ENCODE results near the gene NIT1.

Gene NIT1

GRCh38 chr1:161139766-161140165 is 21.9 kb downstream of the NIT1 start:
- peak; percentile 53 for DNase-seq (ENCODE audit: low read depth, low spot score)
- in situ Hi-C loops (cut with HindIII; ENCODE audit: low sequenced_read_pairs) = loop anchor here (25.0 kb wide), 1 partner anchor 102 kb away; the partner anchor contains the start of genes TSTD1 and USF1
- no peak overlapping the region for H3K4me3 ChIP-seq (ENCODE audit: low read depth, low read length)
- TF ChIP-seq CTCF (IDR thresholded peaks at IDR 0.05; ENCODE audit: low read depth, low read length) = peak; percentile 54

- no peak for TF ChIP-seq CTCF (IDR thresholded peaks at IDR 0.05; ENCODE audit: low read depth, low read length)
- in situ Hi-C loops (cut with HindIII; ENCODE audit: low sequenced_read_pairs) = loop anchor here (25.0 kb wide), 1 partner anchor 104 kb away; the partner anchor contains the start of genes TSTD1 and USF1
- no peak for DNase-seq (ENCODE audit: low read depth, low spot score)
- no peak overlapping the region for H3K4me3 ChIP-seq (ENCODE audit: low read depth, low read length)
Observed at GRCh38 chr1:161140755-161141400, 23.0 kb downstream of the NIT1 start.

- H3K4me3 ChIP-seq (ENCODE audit: low read depth, low read length) = no peak overlapping the region
- in situ Hi-C loops (cut with HindIII; ENCODE audit: low sequenced_read_pairs) = loop anchor here (25.0 kb wide), 1 partner anchor 109 kb away; the partner anchor contains the start of genes TSTD1 and USF1
- DNase-seq (ENCODE audit: low read depth, low spot score) = no peak
- TF ChIP-seq CTCF (IDR thresholded peaks at IDR 0.05; ENCODE audit: low read depth, low read length) = no peak
Observed at GRCh38 chr1:161145832-161146231, 27.9 kb downstream of the NIT1 start.

GRCh38 chr1:161153176-161153575 is 35.3 kb downstream of the NIT1 start:
- in situ Hi-C loops (cut with HindIII; ENCODE audit: low sequenced_read_pairs) = no loop called here
- no peak for TF ChIP-seq CTCF (IDR thresholded peaks at IDR 0.05; ENCODE audit: low read depth, low read length)
- no peak for DNase-seq (ENCODE audit: low read depth, low spot score)
- peak overlapping the region; percentile 97 for H3K4me3 ChIP-seq (ENCODE audit: low read depth, low read length)

- peak within 1 kb of the TSS; percentile 97 for H3K4me3 ChIP-seq (ENCODE audit: low read depth, low read length)
- peak; percentile 94 for DNase-seq (ENCODE audit: low read depth, low spot score)
- TF ChIP-seq CTCF (IDR thresholded peaks at IDR 0.05; ENCODE audit: low read depth, low read length) = no peak
- in situ Hi-C loops (cut with HindIII; ENCODE audit: low sequenced_read_pairs) = no loop called here
Observed at GRCh38 chr1:161153682-161154337, 35.9 kb downstream of the NIT1 start, which contains the start of gene UFC1. TSS of gene UFC1 (plus strand) at chr1:161153978. CDS start at chr1:161153998, 20 bp downstream.

- no peak for DNase-seq (ENCODE audit: low read depth, low spot score)
- in situ Hi-C loops (cut with HindIII; ENCODE audit: low sequenced_read_pairs) = no loop called here
- no peak overlapping the region for H3K4me3 ChIP-seq (ENCODE audit: low read depth, low read length)
- no peak for TF ChIP-seq CTCF (IDR thresholded peaks at IDR 0.05; ENCODE audit: low read depth, low read length)
Observed at GRCh38 chr1:161157867-161158266, 40.0 kb downstream of the NIT1 start.

Measured in astrocyte of the spinal cord (primary cell).